Peyer's patch (tissue), 4 donors: Measurements from ENCODE around the gene IFNL2. TPM values are rescaled to one million over a fixed set of nuclear protein-coding genes. Genes with fewer than 3 reads are reported as not detected.

Experiments
- DNase-seq, 3 donors: peaks; one replicate each; pipeline ENCODE4 v3.0.0-alpha.2; 2017 to 2019
- H3K27ac ChIP-seq, 4 donors: fragments of 200-600 bp; sonication (generic); one replicate each; pipeline ENCODE4 v1.5.1; 2016 to 2019
- H3K27me3 ChIP-seq, 2 donors: fragments of 200-600 bp; sonication (generic); one replicate each; pipeline ENCODE4 v1.5.1; 2019
- H3K36me3 ChIP-seq, 3 donors: fragments of 200-600 bp; sonication (generic); one replicate each; pipeline ENCODE4 v1.5.1; 2016 to 2019
- H3K4me1 ChIP-seq, 4 donors: fragments of 200-600 bp; sonication (generic); one replicate each; pipeline ENCODE4 v1.5.1; 2016 to 2019
- H3K4me3 ChIP-seq, 4 donors: fragments of 200-600 bp; sonication (generic); 1 replicate in 3 of 4; 2 replicates in 1 of 4; pipeline ENCODE4 v1.5.1; 2016 to 2019; ENCODE audit warnings: mild to moderate bottlenecking in 1 of 4
- H3K9me3 ChIP-seq, 4 donors: fragments of 200-600 bp; sonication (generic); one replicate each; pipeline ENCODE4 v1.5.1; 2016 to 2019; ENCODE audit warnings: mild to moderate bottlenecking in 1 of 4
- CTCF ChIP-seq, 6 experiments: fragments of 450-650 bp in 4 of 6; fragments of 200-600 bp in 2 of 6; sonication (generic) in 1 of 6; IDR thresholded peaks; one replicate each; pipeline ENCODE4 v1.5.1; 2017 to 2019; ENCODE audit warnings: antibody characterized with exemption in 6 of 6, mild to moderate bottlenecking in 3 of 6, moderate library complexity in 1 of 6
- POLR2A ChIP-seq, 2 donors: fragments of 450-650 bp; IDR thresholded peaks; one replicate each; pipeline ENCODE4 v1.5.1; 2017; ENCODE audit warnings: antibody characterized with exemption in 2 of 2, mild to moderate bottlenecking in 2 of 2, moderate library complexity in 2 of 2
- total RNA-seq, 4 donors: library from RNA; depleted of rRNA; stranded (reverse); fragments of >200 nt; gene quantifications; one replicate each; pipeline ENCODE4 v1.1.0, GENCODE V29; 2016

Gene IFNL2
- total RNA-seq, 4 donors from 2014 or later, result not detected

DNA sequence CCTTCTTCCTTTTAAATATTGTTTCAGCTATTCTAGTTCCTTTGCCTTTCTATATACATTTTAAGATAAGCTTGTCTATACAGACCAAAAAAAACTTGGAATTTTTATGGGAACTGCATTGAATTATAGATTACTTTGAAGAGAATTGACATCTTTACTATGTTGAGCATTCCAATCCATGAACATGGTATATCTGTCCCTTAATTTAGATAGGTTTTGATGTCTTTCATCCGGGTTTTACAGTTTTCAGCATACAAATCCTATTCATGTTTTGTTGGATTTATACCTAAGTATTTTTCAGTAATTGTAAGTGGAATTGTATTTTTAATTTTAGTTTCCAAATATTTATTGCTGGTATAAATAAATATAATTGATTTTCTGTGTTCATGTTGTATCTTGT, 15.8 kb downstream of the IFNL2 start:
- TF ChIP-seq CTCF (IDR thresholded peaks at IDR 0.05) (no peak), POLR2A (IDR thresholded peaks at IDR 0.05) (no peak)
- peaks cover 0 to 3% (median 0%) of the 10 kb centered on the region in 4 donors for H3K9me3 ChIP-seq
- H3K27ac ChIP-seq, result no peak overlapping the region
- H3K27me3 ChIP-seq, result no peaks in the 10 kb centered on the region
- H3K36me3 ChIP-seq, result no peaks in the 10 kb centered on the region
- H3K4me3 ChIP-seq, result no peak overlapping the region
- DNase-seq, result no peak
- H3K4me1 ChIP-seq, result no peaks in the 10 kb centered on the region

- Histone ChIP-seq H3K27me3 (no peaks in the 10 kb centered on the region), H3K4me3 (no peak overlapping the region), H3K9me3 (no peaks in the 10 kb centered on the region), H3K4me1 (no peaks in the 10 kb centered on the region), H3K36me3 (no peaks in the 10 kb centered on the region), H3K27ac (no peak overlapping the region)
- DNase-seq, result no peak
- TF ChIP-seq CTCF (IDR thresholded peaks at IDR 0.05), result no peak
- no peak for TF ChIP-seq POLR2A (IDR thresholded peaks at IDR 0.05)
These were observed 25.2 kb downstream of the IFNL2 start for GRCh38 chr19:39293394-39293793.

GRCh38 chr19:39296055-39296645, 28.0 kb downstream of the IFNL2 start, which contains the start of gene IFNL1:
Gene IFNL1, plus strand, starts transcription at chr19:39296407. Its CDS starts 15 bp downstream, at chr19:39296422.
- TF ChIP-seq CTCF (IDR thresholded peaks at IDR 0.05) (no peak), POLR2A (IDR thresholded peaks at IDR 0.05) (no peak)
- Histone ChIP-seq H3K27ac (no peak within 1 kb of the TSS), H3K9me3 (no peaks in the 10 kb centered on the region), H3K4me3 (no peak within 1 kb of the TSS), H3K4me1 (no peaks in the 10 kb centered on the region), H3K27me3 (no peaks in the 10 kb centered on the region), H3K36me3 (no peaks in the 10 kb centered on the region)
- peak in 1 of 3 donors; percentile 46 for DNase-seq

DNA sequence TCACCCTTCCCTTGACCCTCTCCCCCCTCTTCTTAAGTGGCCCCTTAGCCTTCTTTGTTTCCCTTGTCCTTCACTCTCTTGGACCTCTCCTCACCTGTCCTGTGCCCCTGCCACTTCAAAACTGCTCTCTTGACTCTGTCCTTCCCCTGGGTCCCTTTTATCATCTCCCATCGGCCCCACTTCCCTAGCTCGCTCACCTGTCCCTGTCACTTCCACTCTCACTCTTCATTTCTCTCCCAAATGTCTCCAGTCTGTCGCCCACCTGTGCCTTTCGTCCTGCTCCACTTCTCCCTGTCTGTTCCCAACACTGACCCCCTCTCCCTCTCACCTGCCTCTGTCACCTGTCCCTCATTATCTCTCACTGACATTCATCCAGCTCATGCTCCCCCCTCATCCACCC, 28.7 kb downstream of the IFNL2 start:
- H3K27me3 ChIP-seq, result no peaks in the 10 kb centered on the region
- TF ChIP-seq CTCF (IDR thresholded peaks at IDR 0.05), result no peak
- no peak for TF ChIP-seq POLR2A (IDR thresholded peaks at IDR 0.05)
- no peaks in the 10 kb centered on the region for H3K9me3 ChIP-seq
- H3K4me1 ChIP-seq, result no peaks in the 10 kb centered on the region
- DNase-seq, result peak in 1 of 3 donors; percentile 22
- H3K27ac ChIP-seq, result no peak overlapping the region
- no peaks in the 10 kb centered on the region for H3K36me3 ChIP-seq
- H3K4me3 ChIP-seq, result no peak overlapping the region

- Histone ChIP-seq H3K4me1 (no peaks in the 10 kb centered on the region), H3K4me3 (no peak overlapping the region), H3K9me3 (no peaks in the 10 kb centered on the region), H3K27ac (peak overlapping the region in 1 of 4 donors; percentile 35), H3K36me3 (no peaks in the 10 kb centered on the region), H3K27me3 (no peaks in the 10 kb centered on the region)
- DNase-seq, result peak in 2 of 3 donors; percentile 28 to 80
- TF ChIP-seq CTCF (IDR thresholded peaks at IDR 0.05) (no peak), POLR2A (IDR thresholded peaks at IDR 0.05) (no peak)
These were observed 29.9 kb downstream of the IFNL2 start for GRCh38 chr19:39297931-39298634.
